Measurements from ENCODE around the gene MEST. TPM values are rescaled to one million over a fixed set of nuclear protein-coding genes. Genes with fewer than 3 reads are reported as not detected.

The MEST gene
- total and polyA plus RNA-seq, 2 donors (not counting 1 experiment from before 2014, with no cell fraction given): 2.5 to 6.6 TPM

DNA sequence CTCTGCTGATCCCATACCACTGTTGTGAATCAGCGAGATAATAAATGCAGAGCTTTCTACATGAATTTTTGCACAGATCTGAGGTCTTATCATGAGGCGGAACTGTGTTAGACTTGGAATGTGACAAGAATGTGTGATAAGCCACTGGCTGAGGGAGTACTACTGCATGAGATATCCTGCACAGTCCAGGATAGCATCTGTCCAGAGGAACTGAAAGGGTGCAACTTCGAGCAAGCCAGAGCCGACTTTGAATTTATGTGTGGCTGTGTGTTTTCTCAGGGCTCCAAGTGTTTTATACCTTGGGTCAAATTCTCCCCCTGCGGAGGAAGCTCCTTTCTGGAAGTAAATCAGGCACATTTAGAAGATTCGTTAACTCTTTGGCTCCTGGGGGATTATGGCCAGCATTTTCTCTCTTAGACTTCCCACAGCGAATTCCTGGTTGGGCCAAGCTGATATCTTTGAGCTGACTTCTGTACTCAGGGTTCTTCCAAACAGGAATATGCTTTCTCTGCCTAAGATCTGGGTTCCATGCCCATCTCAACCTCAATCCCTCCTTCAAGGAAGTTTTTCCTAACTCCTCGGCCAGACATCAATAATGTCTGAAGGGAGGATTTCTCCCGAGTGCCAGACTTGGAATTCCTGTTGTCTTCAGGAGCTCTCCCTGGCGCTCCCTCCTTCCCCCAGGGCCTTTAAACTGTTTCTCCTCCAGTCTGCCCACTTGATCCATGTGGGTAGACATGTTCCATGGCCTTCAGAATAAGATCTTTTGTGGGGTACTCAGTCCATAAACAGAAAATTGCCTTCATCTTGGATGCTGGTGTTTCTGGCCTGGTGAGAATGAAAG, 2.5 kb upstream of the MEST start:
- H3K4me2 ChIP-seq (replicated peaks; ENCODE audit: low read depth, low read length, poor library complexity, severe bottlenecking): no peak overlapping the region
- H3K27me3 Mint-ChIP-seq: peaks cover 46% of the 10 kb centered on the region
- WGBS (ENCODE audit: insufficient coverage): 95% methylated on average over 6 of the region's 10 CpGs

More for the DNA sequence above, 2.5 kb upstream of the MEST start:
- Histone ChIP-seq H3K4me3 (ENCODE audit: control extremely low read depth in 1 of 5, extremely low read depth in 1 of 5, insufficient read depth in 1 of 5, low read depth in 2 of 5, low read length in 4 of 5) (no peak overlapping the region), H3K79me2 (ENCODE audit: control insufficient read depth, insufficient read depth, low read length) (no peaks in the 10 kb centered on the region), H3K9ac (ENCODE audit: low read length) (no peak overlapping the region), H3K27me3 (replicated peaks in 1 of 4; ENCODE audit: control extremely low read depth in 1 of 4, control insufficient read depth in 3 of 4, insufficient read depth in 4 of 4, low read length in 3 of 4) (peaks cover 0 to 37% (median 18%) of the 10 kb centered on the region in 4 experiments), H3K4me1 (ENCODE audit: control insufficient read depth in 2 of 2, insufficient read depth in 2 of 2, low read length in 2 of 2) (peaks cover 38 to 40% of the 10 kb centered on the region in 2 donors), H4K20me1 (ENCODE audit: control insufficient read depth, insufficient read depth, low read length, poor library complexity, severe bottlenecking) (no peaks in the 10 kb centered on the region), H3K36me3 (replicated peaks in 1 of 2; ENCODE audit: control extremely low read depth in 1 of 2, control insufficient read depth in 1 of 2, extremely low read depth in 1 of 2, insufficient read depth in 2 of 2, low read length in 1 of 2) (no peaks in the 10 kb centered on the region), H3K9me3 (ENCODE audit: control extremely low read depth in 1 of 3, control insufficient read depth in 2 of 3, insufficient read depth in 1 of 3, low read length in 2 of 3) (peaks cover 0 to 18% (median 0%) of the 10 kb centered on the region in 3 donors), H2AFZ (ENCODE audit: insufficient read depth, low read depth, low read length, poor library complexity, severe bottlenecking) (no peak overlapping the region), H3K27ac (ENCODE audit: low read length in 2 of 2) (no peak overlapping the region)
- Mint-ChIP-seq H3K4me3 (no peak overlapping the region), H3K4me1 (peaks cover 39% of the 10 kb centered on the region), H3K27ac (no peak overlapping the region), H3K9me3 (ENCODE audit: insufficient read depth) (no peaks in the 10 kb centered on the region)
- ATAC-seq (ENCODE audit: low read depth) (no peak), DNase-seq (no peak)
- ChIA-PET POLR2A (no interaction called here), CTCF (interaction anchor here (1.6 kb wide), 1 partner anchor 269 kb away, joined by 8 read pairs; no protein-coding TSS in a partner anchor)
- TF ChIP-seq, protein P1, sequence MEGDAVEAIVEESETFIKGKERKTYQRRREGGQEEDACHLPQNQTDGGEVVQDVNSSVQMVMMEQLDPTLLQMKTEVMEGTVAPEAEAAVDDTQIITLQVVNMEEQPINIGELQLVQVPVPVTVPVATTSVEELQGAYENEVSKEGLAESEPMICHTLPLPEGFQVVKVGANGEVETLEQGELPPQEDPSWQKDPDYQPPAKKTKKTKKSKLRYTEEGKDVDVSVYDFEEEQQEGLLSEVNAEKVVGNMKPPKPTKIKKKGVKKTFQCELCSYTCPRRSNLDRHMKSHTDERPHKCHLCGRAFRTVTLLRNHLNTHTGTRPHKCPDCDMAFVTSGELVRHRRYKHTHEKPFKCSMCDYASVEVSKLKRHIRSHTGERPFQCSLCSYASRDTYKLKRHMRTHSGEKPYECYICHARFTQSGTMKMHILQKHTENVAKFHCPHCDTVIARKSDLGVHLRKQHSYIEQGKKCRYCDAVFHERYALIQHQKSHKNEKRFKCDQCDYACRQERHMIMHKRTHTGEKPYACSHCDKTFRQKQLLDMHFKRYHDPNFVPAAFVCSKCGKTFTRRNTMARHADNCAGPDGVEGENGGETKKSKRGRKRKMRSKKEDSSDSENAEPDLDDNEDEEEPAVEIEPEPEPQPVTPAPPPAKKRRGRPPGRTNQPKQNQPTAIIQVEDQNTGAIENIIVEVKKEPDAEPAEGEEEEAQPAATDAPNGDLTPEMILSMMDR (IDR thresholded peaks at IDR 0.05): no peak
- no peak for TF ChIP-seq EZH2 (IDR thresholded peaks at IDR 0.05; ENCODE audit: borderline replicate concordance, insufficient read depth, low read depth, low read length, poor library complexity, severe bottlenecking)
- intact Hi-C loops (cut with micrococcal nuclease): loop anchor here (5.0 kb wide), 2 partner anchors 178 to 248 kb away; partner anchors contain the start of gene COPG2

All from B cell (primary cell).